ENCODE results near the gene CLDN9. TPM values are rescaled to one million over a fixed set of nuclear protein-coding genes. Genes with fewer than 3 reads are reported as not detected.

The CLDN9 gene
- total and polyA plus RNA-seq, 9 of the 15 experiments (the other 6 are each of a cell fraction or from before 2014, with no cell fraction given) = 0.12 to 0.44 (median 0.22) TPM; not detected in 4

GRCh38 chr16:3007059-3007956 is 5.4 kb upstream of the CLDN9 start (continued):
- TF ChIP-seq NR2C1 (IDR thresholded peaks at IDR 0.05) (no peak), NR2C1 (tag; IDR thresholded peaks at IDR 0.05) (no peak; the same call in 1 of the 2 replicates), TFE3 (CRISPR knock-in tag; IDR thresholded peaks at IDR 0.05) (no peak), DACH1 (IDR thresholded peaks at IDR 0.05; ENCODE audit: partially characterized antibody) (peak; percentile 42), JUND (IDR thresholded peaks at IDR 0.05; ENCODE audit: borderline replicate concordance, low read depth, low read length) (peak; percentile 42; the same call in 1 of the 2 replicates), JUND (tag; IDR thresholded peaks at IDR 0.05; ENCODE audit: borderline replicate concordance, low read depth, low read length) (no peak), ARNT (IDR thresholded peaks at IDR 0.05) (no peak), ZNF347 (CRISPR knock-in tag; IDR thresholded peaks at IDR 0.05; ENCODE audit: low read depth) (no peak), JUN (IDR thresholded peaks at IDR 0.05; ENCODE audit: borderline replicate concordance, low read depth, low read length) (no peak), JUN (CRISPR knock-in tag; IDR thresholded peaks at IDR 0.05; ENCODE audit: borderline replicate concordance) (no peak), ZNF133 (CRISPR knock-in tag; IDR thresholded peaks at IDR 0.05) (no peak), TCF7L2 (IDR thresholded peaks at IDR 0.05; ENCODE audit: low read depth, low read length) (no peak), SOX6 (IDR thresholded peaks at IDR 0.05) (peak; percentile 89), ZNF609 (CRISPR knock-in tag; IDR thresholded peaks at IDR 0.05; ENCODE audit: borderline replicate concordance) (no peak), CREM (IDR thresholded peaks at IDR 0.05; ENCODE audit: low read depth) (0 out of 2 replicates have a peak, but pooled peaks have one; percentile 27), ZNF395 (CRISPR knock-in tag; IDR thresholded peaks at IDR 0.05) (no peak), ZNF224 (CRISPR knock-in tag; IDR thresholded peaks at IDR 0.05) (no peak), ZFP91 (CRISPR knock-in tag; IDR thresholded peaks at IDR 0.05) (no peak)
